A673 (cell line): ENCODE measurements around the gene MINDY4. TPM values are rescaled to one million over a fixed set of nuclear protein-coding genes. Genes with fewer than 3 reads are reported as not detected.

Experiments used
- BruUV-seq: library from RNA; stranded (reverse); fragments of 400-500 nt; replicated peaks from 2 replicates; lab custom pipeline; 2021; lab: Mats Ljungman, UMichigan
- CTCF ChIA-PET: fragments of 300-600 bp; sonication (Branson Sonifier 250); formaldehyde crosslinking; loops from one replicate; lab custom pipeline; 2022; ENCODE audit warnings: antibody characterized with exemption; lab: Charles Lee
- POLR2A ChIA-PET: fragments of 300-600 bp; sonication (Branson Sonifier 250); formaldehyde crosslinking; loops from one replicate; lab custom pipeline; 2022; ENCODE audit warnings: antibody characterized with exemption; ENCODE audit not compliant: low non-redundant PET; lab: Charles Lee
- DNase-seq: peaks from one replicate; pipeline ENCODE4 v3.0.0-alpha.2; 2015; ENCODE audit warnings: low spot score
- H3K27ac ChIP-seq: fragments of 200-600 bp; sonication (generic); 2 replicates; pipeline ENCODE4 v1.5.1; 2016; ENCODE audit warnings: mixed run types, low read depth, mild to moderate bottlenecking, mixed read lengths, antibody characterized with exemption, low read length; ENCODE audit not compliant: poor library complexity, severe bottlenecking
- H3K27me3 ChIP-seq: fragments of 200-600 bp; sonication (generic); replicated peaks from 2 replicates; pipeline ENCODE4 v1.6.1; 2017; ENCODE audit warnings: mixed run types, low read depth, mild to moderate bottlenecking, mixed read lengths, antibody characterized with exemption, low read length; ENCODE audit not compliant: insufficient read depth, poor library complexity
- H3K36me3 ChIP-seq: fragments of 200-600 bp; sonication (generic); 2 replicates; pipeline ENCODE4 v1.6.1; 2016; ENCODE audit warnings: mixed run types, mild to moderate bottlenecking, mixed read lengths, antibody characterized with exemption, low read length; ENCODE audit not compliant: insufficient read depth, poor library complexity, severe bottlenecking
- H3K4me1 ChIP-seq: fragments of 200-600 bp; sonication (generic); 2 replicates; pipeline ENCODE4 v1.6.1; 2017; ENCODE audit warnings: mixed run types, mild to moderate bottlenecking, mixed read lengths, antibody characterized with exemption, low read length; ENCODE audit not compliant: insufficient read depth, poor library complexity, severe bottlenecking
- H3K4me3 ChIP-seq: fragments of 200-600 bp; sonication (generic); 2 replicates; pipeline ENCODE4 v1.5.1; 2016; ENCODE audit warnings: low read depth, mixed run types, mild to moderate bottlenecking, mixed read lengths, low read length; ENCODE audit not compliant: poor library complexity, severe bottlenecking
- H3K9me3 ChIP-seq: fragments of 200-600 bp; sonication (generic); 2 replicates; pipeline ENCODE4 v1.6.1; 2016; ENCODE audit warnings: mixed run types, low read depth, mild to moderate bottlenecking, mixed read lengths, antibody characterized with exemption, low read length; ENCODE audit not compliant: poor library complexity, severe bottlenecking
- EZH2 ChIP-seq: fragments of 200-600 bp; sonication (generic); IDR thresholded peaks from 2 replicates; pipeline ENCODE4 v1.6.1; 2017; ENCODE audit warnings: borderline replicate concordance, low read depth, mild to moderate bottlenecking, mixed read lengths, antibody characterized with exemption, low read length; ENCODE audit not compliant: poor library complexity, severe bottlenecking
- intact Hi-C: fragments of 100-400 bp; cut with micrococcal nuclease; formaldehyde crosslinking; loops from one replicate; pipeline ENCODE4 v1.10.0; 2022; ENCODE audit not compliant: unreplicated experiment
- total RNA-seq: library from RNA; stranded (reverse); gene quantifications from 2 replicates; pipeline ENCODE4 v1.2.3, GENCODE V29; 2021
- TF ChIP-seq, protein P1 (sequence below): fragments of 300-800, 200-600 bp; sonication (generic); conservative IDR thresholded peaks from 2 replicates; pipeline ENCODE4 v1.5.1; 2017; ENCODE audit warnings: low read depth, mild to moderate bottlenecking, antibody characterized with exemption, low read length, moderate library complexity, mixed read lengths

The MINDY4 gene
- total RNA-seq, 1 experiment from 2014 or later, result 3.8 TPM

DNA sequence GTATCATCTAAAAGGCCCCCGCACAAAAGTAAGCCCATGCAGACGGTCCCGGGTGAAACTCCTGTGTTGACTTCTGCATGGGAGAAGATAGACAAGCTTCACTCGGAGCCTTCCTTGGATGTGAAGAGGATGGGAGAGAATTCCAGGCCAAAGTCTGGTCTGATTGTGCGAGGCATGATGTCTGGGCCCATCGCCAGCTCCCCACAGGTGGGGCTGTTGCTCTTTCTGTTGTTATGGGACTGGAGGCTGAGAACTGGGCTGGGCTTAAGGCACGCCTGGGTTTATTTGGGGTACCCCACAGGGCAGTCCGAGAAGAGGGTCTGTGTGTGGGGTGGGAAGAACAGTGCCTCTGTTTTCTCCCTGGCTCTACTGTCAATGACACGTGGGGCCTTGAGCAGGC lies 14.6 kb downstream of the MINDY4 start:
- Histone ChIP-seq H3K36me3 (no peaks in the 10 kb centered on the region), H3K9me3 (no peaks in the 10 kb centered on the region), H3K4me1 (no peaks in the 10 kb centered on the region), H3K4me3 (no peak overlapping the region), H3K27ac (no peak overlapping the region), H3K27me3 (no peaks in the 10 kb centered on the region)
- TF ChIP-seq EZH2, result no peak
- TF ChIP-seq, protein P1, sequence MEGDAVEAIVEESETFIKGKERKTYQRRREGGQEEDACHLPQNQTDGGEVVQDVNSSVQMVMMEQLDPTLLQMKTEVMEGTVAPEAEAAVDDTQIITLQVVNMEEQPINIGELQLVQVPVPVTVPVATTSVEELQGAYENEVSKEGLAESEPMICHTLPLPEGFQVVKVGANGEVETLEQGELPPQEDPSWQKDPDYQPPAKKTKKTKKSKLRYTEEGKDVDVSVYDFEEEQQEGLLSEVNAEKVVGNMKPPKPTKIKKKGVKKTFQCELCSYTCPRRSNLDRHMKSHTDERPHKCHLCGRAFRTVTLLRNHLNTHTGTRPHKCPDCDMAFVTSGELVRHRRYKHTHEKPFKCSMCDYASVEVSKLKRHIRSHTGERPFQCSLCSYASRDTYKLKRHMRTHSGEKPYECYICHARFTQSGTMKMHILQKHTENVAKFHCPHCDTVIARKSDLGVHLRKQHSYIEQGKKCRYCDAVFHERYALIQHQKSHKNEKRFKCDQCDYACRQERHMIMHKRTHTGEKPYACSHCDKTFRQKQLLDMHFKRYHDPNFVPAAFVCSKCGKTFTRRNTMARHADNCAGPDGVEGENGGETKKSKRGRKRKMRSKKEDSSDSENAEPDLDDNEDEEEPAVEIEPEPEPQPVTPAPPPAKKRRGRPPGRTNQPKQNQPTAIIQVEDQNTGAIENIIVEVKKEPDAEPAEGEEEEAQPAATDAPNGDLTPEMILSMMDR, result no peak
- POLR2A ChIA-PET, result no interaction called here
- CTCF ChIA-PET, result no interaction called here
- BruUV-seq, result no TSS peak
- intact Hi-C loops, result no loop called here
- DNase-seq, result no peak

DNA sequence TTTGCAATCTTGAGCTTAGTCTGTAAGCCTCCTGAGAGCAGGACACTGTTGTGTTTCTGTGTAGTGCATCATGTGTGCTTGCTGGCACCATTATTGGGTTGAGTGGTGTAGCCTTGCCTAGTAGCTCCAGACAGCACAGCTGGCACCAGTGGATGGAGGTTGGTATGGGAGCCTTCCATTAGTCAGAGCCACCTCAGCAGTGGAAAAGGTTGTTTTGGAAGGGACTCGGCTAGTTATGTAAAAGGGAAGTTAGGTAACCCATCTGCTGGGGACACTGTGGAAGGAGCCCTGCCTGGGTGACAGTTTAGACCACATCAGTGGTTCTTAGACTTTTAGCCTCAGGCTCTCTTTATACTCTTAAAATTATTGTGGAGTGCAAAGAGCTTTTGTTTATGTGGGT lies 16.3 kb downstream of the MINDY4 start:
- H3K27me3 ChIP-seq, result no peaks in the 10 kb centered on the region
- no peaks in the 10 kb centered on the region for H3K9me3 ChIP-seq
- TF ChIP-seq, protein P1, result no peak
- TF ChIP-seq EZH2, result no peak
- BruUV-seq, result no TSS peak
- H3K4me1 ChIP-seq, result no peaks in the 10 kb centered on the region
- DNase-seq, result no peak
- no peak overlapping the region for H3K4me3 ChIP-seq
- CTCF ChIA-PET, result no interaction called here
- intact Hi-C loops, result no loop called here
- POLR2A ChIA-PET, result no interaction called here
- H3K27ac ChIP-seq, result no peak overlapping the region
- no peaks in the 10 kb centered on the region for H3K36me3 ChIP-seq

DNA sequence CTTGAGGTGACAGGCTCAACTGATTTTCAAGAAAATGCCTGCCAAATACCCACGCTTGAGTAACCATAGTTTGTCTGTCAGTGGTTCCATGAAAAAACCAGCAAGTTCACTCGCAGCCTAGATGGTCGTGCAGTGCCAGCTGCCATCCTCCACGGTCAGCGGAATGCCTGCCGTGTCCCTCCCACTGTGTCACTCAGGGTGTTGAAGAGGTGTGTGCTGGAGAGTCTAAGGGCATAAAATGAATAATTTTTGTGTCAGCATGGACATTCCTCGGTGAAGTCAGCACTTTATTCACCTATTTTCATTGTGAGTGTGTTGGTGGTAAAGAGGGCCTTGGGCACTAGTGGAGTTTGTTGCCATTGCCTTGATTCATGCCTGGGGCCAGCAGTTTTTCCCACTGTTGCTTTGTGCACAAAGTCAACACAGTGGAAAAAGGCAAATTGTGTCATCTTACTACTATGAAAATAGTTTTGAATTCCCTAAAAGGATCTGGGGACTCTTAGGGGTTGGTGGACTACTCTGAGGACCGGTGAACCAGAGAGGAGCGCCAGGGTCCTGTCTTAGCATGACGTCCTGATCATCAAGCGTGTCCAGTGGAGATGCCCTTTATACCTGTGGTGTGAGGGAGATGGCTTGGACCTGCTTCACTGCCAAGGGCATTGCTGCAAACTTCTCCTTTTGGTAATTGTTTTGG lies 17.6 kb downstream of the MINDY4 start:
- no TSS peak for BruUV-seq
- H3K27me3 ChIP-seq, result no peaks in the 10 kb centered on the region
- no peaks in the 10 kb centered on the region for H3K9me3 ChIP-seq
- no peak overlapping the region for H3K27ac ChIP-seq
- no peak for DNase-seq
- ChIA-PET POLR2A (no interaction called here), CTCF (no interaction called here)
- TF ChIP-seq, protein P1, result no peak
- TF ChIP-seq EZH2, result no peak
- intact Hi-C loops, result no loop called here
- no peaks in the 10 kb centered on the region for H3K4me1 ChIP-seq
- H3K4me3 ChIP-seq, result no peak overlapping the region
- peaks cover 5% of the 10 kb centered on the region for H3K36me3 ChIP-seq
